MM.1S (cell line): ENCODE data around the gene GPR22.

Experiments used
- DNase-seq: peaks from one replicate; pipeline ENCODE4 v3.0.0-alpha.2; 2015
- H2AFZ ChIP-seq: fragments of 300-600 bp; sonication (generic); 2 replicates; pipeline ENCODE4 v1.6.0; 2016; ENCODE audit warnings: antibody characterized with exemption, low read length
- H3F3A ChIP-seq: fragments of 300-600 bp; sonication (generic); 2 replicates; pipeline ENCODE4 v1.6.1; 2016; ENCODE audit warnings: mild to moderate bottlenecking, antibody characterized with exemption, low read length, moderate library complexity, mixed read lengths; ENCODE audit not compliant: insufficient read depth
- H3K27ac ChIP-seq: fragments of 300-600 bp; sonication (generic); 2 replicates; pipeline ENCODE4 v1.5.1; 2016; ENCODE audit warnings: mild to moderate bottlenecking, low read length
- H3K27me3 ChIP-seq: fragments of 300-600 bp; sonication (generic); replicated peaks from 2 replicates; pipeline ENCODE4 v1.6.0; 2016; ENCODE audit warnings: low read length; ENCODE audit not compliant: insufficient read depth
- H3K36me3 ChIP-seq: fragments of 300-600 bp; sonication (generic); replicated peaks from 2 replicates; pipeline ENCODE4 v1.6.1; 2016; ENCODE audit warnings: mild to moderate bottlenecking, low read length, mixed read lengths; ENCODE audit not compliant: insufficient read depth
- H3K4me1 ChIP-seq: fragments of 300-600 bp; sonication (generic); 2 replicates; pipeline ENCODE4 v1.6.1; 2016; ENCODE audit warnings: low read length, mixed read lengths
- H3K4me2 ChIP-seq: fragments of 300-600 bp; sonication (generic); 2 replicates; pipeline ENCODE4 v1.6.0; 2016; ENCODE audit warnings: low read depth, low read length
- H3K4me3 ChIP-seq: fragments of 300-600 bp; sonication (generic); 2 replicates; pipeline ENCODE4 v1.5.1; 2016; ENCODE audit warnings: low read length, mixed read lengths
- H3K79me2 ChIP-seq: fragments of 300-600 bp; sonication (generic); 2 replicates; pipeline ENCODE4 v1.6.1; 2016; ENCODE audit warnings: mixed run types, low read length, mixed read lengths
- H3K9ac ChIP-seq: fragments of 300-600 bp; sonication (generic); 2 replicates; pipeline ENCODE4 v1.6.1; 2016; ENCODE audit warnings: low read length, mixed read lengths
- H3K9me2 ChIP-seq: fragments of 300-600 bp; sonication (generic); replicated peaks from 2 replicates; pipeline ENCODE4 v1.6.1; 2016; ENCODE audit warnings: mild to moderate bottlenecking, low read length, mixed read lengths; ENCODE audit not compliant: insufficient read depth
- H3K9me3 ChIP-seq: fragments of 300-600 bp; sonication (generic); replicated peaks from 2 replicates; pipeline ENCODE4 v1.6.1; 2016; ENCODE audit warnings: mild to moderate bottlenecking, low read length, mixed read lengths; ENCODE audit not compliant: insufficient read depth
- H4K20me1 ChIP-seq: fragments of 300-600 bp; sonication (generic); 2 replicates; pipeline ENCODE4 v1.6.1; 2016; ENCODE audit warnings: mild to moderate bottlenecking, low read length, moderate library complexity, mixed read lengths; ENCODE audit not compliant: insufficient read depth
- CTCF ChIP-seq: fragments of 300-600 bp; sonication (generic); IDR thresholded peaks from 2 replicates; pipeline ENCODE4 v1.5.1; 2016; ENCODE audit warnings: antibody characterized with exemption, low read length, mixed read lengths
- EZH2 ChIP-seq: fragments of 300-600 bp; sonication (generic); optimal IDR thresholded peaks from 2 replicates; pipeline ENCODE3; 2017; ENCODE audit warnings: low read depth, mild to moderate bottlenecking, antibody characterized with exemption, low read length, mixed read lengths
- EZH2phosphoT487 ChIP-seq: fragments of 300-600 bp; sonication (generic); IDR thresholded peaks from 2 replicates; pipeline ENCODE4 v1.6.1; 2018; ENCODE audit warnings: antibody characterized with exemption, low read length

The GPR22 gene

GRCh38 chr7:107446531-107446930, 23.3 kb upstream of the GPR22 start:
- no peak for DNase-seq

GRCh38 chr7:107446988-107447387, 22.9 kb upstream of the GPR22 start:
- H3K4me1 ChIP-seq = no peaks in the 10 kb centered on the region
- H3K27me3 ChIP-seq = no peaks in the 10 kb centered on the region
- no peak overlapping the region for H2AFZ ChIP-seq
- H4K20me1 ChIP-seq = no peaks in the 10 kb centered on the region
- H3K9me2 ChIP-seq = no peaks in the 10 kb centered on the region
- H3K27ac ChIP-seq = no peak overlapping the region
- no peak overlapping the region for H3K9ac ChIP-seq
- TF ChIP-seq EZH2phosphoT487 (no peak), EZH2 (no peak), CTCF (no peak)
- no peak overlapping the region for H3K4me2 ChIP-seq
- no peak for DNase-seq
- H3K4me3 ChIP-seq = no peak overlapping the region
- H3K79me2 ChIP-seq = no peaks in the 10 kb centered on the region
- H3K9me3 ChIP-seq = no peaks in the 10 kb centered on the region
- H3K36me3 ChIP-seq = no peaks in the 10 kb centered on the region
- H3F3A ChIP-seq = no peaks in the 10 kb centered on the region

More at GRCh38 chr7:107446531-107446930, 23.3 kb upstream of the GPR22 start:
- H3K27ac ChIP-seq = no peak overlapping the region
- no peaks in the 10 kb centered on the region for H3K9me2 ChIP-seq
- no peak overlapping the region for H3K4me3 ChIP-seq
- H3K4me2 ChIP-seq = no peak overlapping the region
- H3K9ac ChIP-seq = no peak overlapping the region
- H3K27me3 ChIP-seq = no peaks in the 10 kb centered on the region
- no peak overlapping the region for H2AFZ ChIP-seq
- no peaks in the 10 kb centered on the region for H3K36me3 ChIP-seq
- no peak for TF ChIP-seq EZH2phosphoT487
- no peak for TF ChIP-seq CTCF
- TF ChIP-seq EZH2 = no peak
- no peaks in the 10 kb centered on the region for H3K4me1 ChIP-seq
- no peaks in the 10 kb centered on the region for H3K79me2 ChIP-seq
- no peaks in the 10 kb centered on the region for H3F3A ChIP-seq
- no peaks in the 10 kb centered on the region for H3K9me3 ChIP-seq
- no peaks in the 10 kb centered on the region for H4K20me1 ChIP-seq

- no peak overlapping the region for H3K4me3 ChIP-seq
- H3F3A ChIP-seq = no peaks in the 10 kb centered on the region
- H3K36me3 ChIP-seq = no peaks in the 10 kb centered on the region
- no peak for DNase-seq
- H3K4me2 ChIP-seq = no peak overlapping the region
- no peaks in the 10 kb centered on the region for H3K27me3 ChIP-seq
- H2AFZ ChIP-seq = no peak overlapping the region
- no peaks in the 10 kb centered on the region for H3K79me2 ChIP-seq
- no peaks in the 10 kb centered on the region for H3K9me2 ChIP-seq
- H3K9ac ChIP-seq = no peak overlapping the region
- no peaks in the 10 kb centered on the region for H3K4me1 ChIP-seq
- no peaks in the 10 kb centered on the region for H4K20me1 ChIP-seq
- H3K27ac ChIP-seq = no peak overlapping the region
- TF ChIP-seq CTCF (no peak), EZH2phosphoT487 (no peak), EZH2 (no peak)
- no peaks in the 10 kb centered on the region for H3K9me3 ChIP-seq
These were observed 18.9 kb upstream of the GPR22 start for GRCh38 chr7:107450970-107451369.
